ENCODE measurements around the gene BLOC1S4. TPM values are rescaled to one million over a fixed set of nuclear protein-coding genes. Genes with fewer than 3 reads are reported as not detected.
A peak's percentile ranks its signal among the peaks of the same experiment; 100 is the strongest.

The BLOC1S4 gene
- total RNA-seq, 1 donor from 2014 or later: 15.5 TPM

- peaks cover 13% of the 10 kb centered on the region for H3K4me1 Mint-ChIP-seq (ENCODE audit: low read depth)
- H3K9me3 Mint-ChIP-seq (ENCODE audit: low read depth): peaks cover 11% of the 10 kb centered on the region
- no peak overlapping the region for H3K27ac Mint-ChIP-seq (ENCODE audit: unreplicated experiment)
- TF ChIP-seq CTCF (IDR thresholded peaks at IDR 0.05): no peak
- DNase-seq (ENCODE audit: low spot score): no peak
- peaks cover 10% of the 10 kb centered on the region for H3K36me3 Mint-ChIP-seq (ENCODE audit: low read depth)
- no peak overlapping the region for H3K4me3 Mint-ChIP-seq (ENCODE audit: unreplicated experiment)
- H3K27me3 Mint-ChIP-seq (ENCODE audit: low read depth): no peaks in the 10 kb centered on the region
These were observed 16.1 kb upstream of the BLOC1S4 start for GRCh38 chr4:6699903-6700302.

- DNase-seq (ENCODE audit: low spot score): no peak
- TF ChIP-seq CTCF (IDR thresholded peaks at IDR 0.05): peak; percentile 49
- Mint-ChIP-seq H3K4me1 (ENCODE audit: low read depth) (peaks cover 23% of the 10 kb centered on the region), H3K9me3 (ENCODE audit: low read depth) (peaks cover 11% of the 10 kb centered on the region), H3K4me3 (ENCODE audit: unreplicated experiment) (no peak overlapping the region), H3K36me3 (ENCODE audit: low read depth) (peaks cover 12% of the 10 kb centered on the region), H3K27me3 (ENCODE audit: low read depth) (no peaks in the 10 kb centered on the region), H3K27ac (ENCODE audit: unreplicated experiment) (no peak overlapping the region)
These were observed 14.6 kb upstream of the BLOC1S4 start for GRCh38 chr4:6701371-6701770.

- H3K36me3 Mint-ChIP-seq (ENCODE audit: low read depth): peaks cover 15% of the 10 kb centered on the region
- H3K9me3 Mint-ChIP-seq (ENCODE audit: low read depth): peaks cover 11% of the 10 kb centered on the region
- H3K27ac Mint-ChIP-seq (ENCODE audit: unreplicated experiment): no peak overlapping the region
- no peak for DNase-seq (ENCODE audit: low spot score)
- peaks cover 33% of the 10 kb centered on the region for H3K4me1 Mint-ChIP-seq (ENCODE audit: low read depth)
- H3K4me3 Mint-ChIP-seq (ENCODE audit: unreplicated experiment): no peak overlapping the region
- H3K27me3 Mint-ChIP-seq (ENCODE audit: low read depth): no peaks in the 10 kb centered on the region
- TF ChIP-seq CTCF (IDR thresholded peaks at IDR 0.05): no peak
These were observed 13.2 kb upstream of the BLOC1S4 start for GRCh38 chr4:6702761-6703160.

- H3K36me3 Mint-ChIP-seq (ENCODE audit: low read depth): peaks cover 21% of the 10 kb centered on the region
- TF ChIP-seq CTCF (IDR thresholded peaks at IDR 0.05): no peak
- no peak overlapping the region for H3K4me3 Mint-ChIP-seq (ENCODE audit: unreplicated experiment)
- peaks cover 11% of the 10 kb centered on the region for H3K9me3 Mint-ChIP-seq (ENCODE audit: low read depth)
- no peak for DNase-seq (ENCODE audit: low spot score)
- H3K27me3 Mint-ChIP-seq (ENCODE audit: low read depth): no peaks in the 10 kb centered on the region
- peaks cover 41% of the 10 kb centered on the region for H3K4me1 Mint-ChIP-seq (ENCODE audit: low read depth)
- no peak overlapping the region for H3K27ac Mint-ChIP-seq (ENCODE audit: unreplicated experiment)
These were observed 12.2 kb upstream of the BLOC1S4 start for GRCh38 chr4:6703786-6704185.

GRCh38 chr4:6705646-6706045 is 10.3 kb upstream of the BLOC1S4 start:
- no peaks in the 10 kb centered on the region for H3K27me3 Mint-ChIP-seq (ENCODE audit: low read depth)
- peaks cover 11% of the 10 kb centered on the region for H3K9me3 Mint-ChIP-seq (ENCODE audit: low read depth)
- H3K27ac Mint-ChIP-seq (ENCODE audit: unreplicated experiment): peak overlapping the region; percentile 19
- DNase-seq (ENCODE audit: low spot score): no peak
- peaks cover 53% of the 10 kb centered on the region for H3K4me1 Mint-ChIP-seq (ENCODE audit: low read depth)
- no peak overlapping the region for H3K4me3 Mint-ChIP-seq (ENCODE audit: unreplicated experiment)
- no peak for TF ChIP-seq CTCF (IDR thresholded peaks at IDR 0.05)
- peaks cover 19% of the 10 kb centered on the region for H3K36me3 Mint-ChIP-seq (ENCODE audit: low read depth)

Data from chondrocyte (in vitro differentiated cells).